HepG2 (cell line): Measurements from ENCODE around the gene ZNF629. TPM values are rescaled to one million over a fixed set of nuclear protein-coding genes. Genes with fewer than 3 reads are reported as not detected.
A peak's percentile ranks its signal among the peaks of the same experiment; 100 is the strongest.

Experiments used
- CBX2 ChIP-seq, 2 experiments: fragments of 200-600 bp in 1 of 2; sonication (generic); formaldehyde crosslinking in 1 of 2; IDR thresholded peaks; 2 replicates each; pipeline versions ENCODE4 v1.7.0 to v1.8.1; 2018 to 2022; ENCODE audit warnings: low read depth in 2 of 2, low read length in 1 of 2, mild to moderate bottlenecking in 1 of 2, missing genetic modification reagents in 1 of 2
- GFI1 ChIP-seq: sonication (generic); formaldehyde crosslinking; IDR thresholded peaks from 2 replicates; pipeline ENCODE4 v1.5.0; 2020; ENCODE audit warnings: missing genetic modification reagents, mild to moderate bottlenecking, borderline replicate concordance
- HIC2 ChIP-seq: sonication (generic); formaldehyde crosslinking; IDR thresholded peaks from 2 replicates; pipeline ENCODE4 v1.9.0; 2022; ENCODE audit warnings: low read depth, missing genetic modification reagents
- JARID2 ChIP-seq: sonication (generic); formaldehyde crosslinking; IDR thresholded peaks from 2 replicates; pipeline ENCODE4 v1.8.1; 2023; ENCODE audit warnings: missing genetic modification reagents, inconsistent platforms; ENCODE audit not compliant: insufficient replicate concordance
- KDM2A ChIP-seq: sonication (generic); formaldehyde crosslinking; IDR thresholded peaks from 2 replicates; pipeline ENCODE4 v1.4.0; 2020; ENCODE audit warnings: low read depth, missing genetic modification reagents, borderline replicate concordance
- KDM4B ChIP-seq: sonication (generic); formaldehyde crosslinking; IDR thresholded peaks from 2 replicates; pipeline ENCODE4 v1.4.0; 2020; ENCODE audit warnings: missing genetic modification reagents
- MAX ChIP-seq: IDR thresholded peaks from 2 replicates; pipeline ENCODE4 v1.6.1; 2012; ENCODE audit warnings: inconsistent platforms
- MED8 ChIP-seq: sonication (generic); formaldehyde crosslinking; IDR thresholded peaks from 2 replicates; pipeline ENCODE4 v1.8.1; 2023; ENCODE audit warnings: mild to moderate bottlenecking, missing genetic modification reagents; ENCODE audit not compliant: insufficient replicate concordance
- MLXIP ChIP-seq: sonication (generic); formaldehyde crosslinking; IDR thresholded peaks from 2 replicates; pipeline ENCODE4 v1.9.0; 2021; ENCODE audit warnings: missing genetic modification reagents, borderline replicate concordance
- POGK ChIP-seq: sonication (generic); formaldehyde crosslinking; conservative IDR thresholded peaks from 2 replicates; pipeline ENCODE4 v1.8.0; 2022; ENCODE audit warnings: mild to moderate bottlenecking, moderate library complexity, missing genetic modification reagents
- RBM22 ChIP-seq: fragments of 200-400 bp; formaldehyde crosslinking; optimal IDR thresholded peaks from 2 replicates; pipeline ENCODE3; 2017; ENCODE audit warnings: mild to moderate bottlenecking, low read length, moderate library complexity
- SNAPC2 ChIP-seq: sonication (generic); formaldehyde crosslinking; IDR thresholded peaks from 2 replicates; pipeline ENCODE4 v1.8.1; 2022; ENCODE audit warnings: mild to moderate bottlenecking, missing genetic modification reagents
- TMF1 ChIP-seq: sonication (generic); formaldehyde crosslinking; IDR thresholded peaks from 2 replicates; pipeline ENCODE4 v1.8.1; 2022; ENCODE audit warnings: low read depth, missing genetic modification reagents
- ZBTB7A ChIP-seq: sonication (generic); formaldehyde crosslinking; IDR thresholded peaks from 2 replicates; pipeline ENCODE4 v1.8.0; 2022; ENCODE audit warnings: mild to moderate bottlenecking, missing genetic modification reagents
- ZFP41 ChIP-seq: sonication (generic); formaldehyde crosslinking; IDR thresholded peaks from 2 replicates; pipeline ENCODE4 v1.4.0; 2020; ENCODE audit warnings: mild to moderate bottlenecking, missing genetic modification reagents, borderline replicate concordance
- ZFP91 ChIP-seq: sonication (generic); formaldehyde crosslinking; IDR thresholded peaks from 2 replicates; pipeline ENCODE4 v1.9.0; 2022; ENCODE audit warnings: missing genetic modification reagents, mild to moderate bottlenecking, borderline replicate concordance
- ZMYM2 ChIP-seq: sonication (generic); formaldehyde crosslinking; IDR thresholded peaks from 2 replicates; pipeline ENCODE4 v1.8.0; 2022; ENCODE audit warnings: mild to moderate bottlenecking, missing genetic modification reagents
- ZNF225 ChIP-seq: sonication (generic); formaldehyde crosslinking; IDR thresholded peaks from 2 replicates; pipeline ENCODE4 v1.4.0; 2020; ENCODE audit warnings: mild to moderate bottlenecking, missing genetic modification reagents
- ZNF263 ChIP-seq: sonication (generic); formaldehyde crosslinking; IDR thresholded peaks from 2 replicates; pipeline ENCODE4 v1.4.0; 2020; ENCODE audit warnings: missing genetic modification reagents
- ZNF768 ChIP-seq: sonication (generic); formaldehyde crosslinking; IDR thresholded peaks from 2 replicates; pipeline ENCODE4 v1.4.0; 2020; ENCODE audit warnings: missing genetic modification reagents
- ZNF780A ChIP-seq: sonication (generic); formaldehyde crosslinking; IDR thresholded peaks from 2 replicates; pipeline ENCODE4 v1.8.0; 2022; ENCODE audit warnings: mild to moderate bottlenecking, missing genetic modification reagents, moderate library complexity
- polyA plus RNA-seq, 8 experiments: library from polyadenylated mRNA; depleted of rRNA in 3 of 8; stranded (reverse) in 7 of 8; unstranded in 1 of 8; fragments of >200 nt; fragmentation: Illumina TruSeq in 4 of 8; extraction: Trizol in 4 of 8; gene quantifications; 2 replicates each; pipeline versions ENCODE4 v1.2.1 to v1.2.3, GENCODE V29; 2011 to 2016; ENCODE audit warnings: low read depth in 4 of 8, missing spikeins in 1 of 8, mixed read lengths in 1 of 8; ENCODE audit not compliant: insufficient read depth in 1 of 8
- total RNA-seq, 5 experiments: library from RNA; depleted of rRNA; stranded (reverse); fragments of >200 nt; fragmentation: Illumina TruSeq; extraction: Trizol; gene quantifications; 2 replicates each; pipeline ENCODE4 v1.2.3, GENCODE V29; 2016; ENCODE audit warnings: low read depth in 1 of 5

The ZNF629 gene
- total and polyA plus RNA-seq, 2 of the 13 experiments (the other 11 are each of a cell fraction or from before 2014, with no cell fraction given) = 6.1 to 16.5 TPM

GRCh38 chr16:30761427-30761927, 25.5 kb downstream of the ZNF629 start (continued):
- TF ChIP-seq POGK (CRISPR knock-in tag) (peak; percentile 23; the same call in 1 of the 2 replicates), ZFP41 (CRISPR knock-in tag) (0 out of 2 replicates have a peak, but pooled peaks have one; percentile 25), SNAPC2 (CRISPR knock-in tag) (peak; percentile 14; the same call in 1 of the 2 replicates), KDM4B (CRISPR knock-in tag) (0 out of 2 replicates have a peak, but pooled peaks have one; percentile 13), JARID2 (peak; percentile 8), ZFP91 (CRISPR knock-in tag) (peak; percentile 88; the same call in 1 of the 2 replicates), MED8 (CRISPR knock-in tag) (no peak), ZBTB7A (peak; percentile 63), ZNF780A (CRISPR knock-in tag) (peak; percentile 52), ZNF225 (CRISPR knock-in tag) (peak; percentile 82), TMF1 (peak; percentile 39; the same call in 1 of the 2 replicates), MAX (peak; percentile 77), MLXIP (CRISPR knock-in tag) (no peak), ZNF768 (CRISPR knock-in tag) (peak; percentile 70; the same call in 1 of the 2 replicates), GFI1 (peak; percentile 34; the same call in 1 of the 2 replicates), ZNF263 (CRISPR knock-in tag) (peak; percentile 57; the same call in 1 of the 2 replicates), ZMYM2 (CRISPR knock-in tag) (0 out of 2 replicates have a peak, but pooled peaks have one; percentile 15), HIC2 (peak; percentile 23; the same call in 1 of the 2 replicates), RBM22 (no peak), CBX2 (IDR thresholded peaks at IDR 0.05; ENCODE audit: low read depth, low read length) (no peak), CBX2 (CRISPR knock-in tag; IDR thresholded peaks at IDR 0.05; ENCODE audit: low read depth) (0 out of 2 replicates have a peak, but pooled peaks have one; percentile 62), KDM2A (CRISPR knock-in tag) (peak; percentile 47)
